ENCODE data around the gene FABP3.

The FABP3 gene

DNA sequence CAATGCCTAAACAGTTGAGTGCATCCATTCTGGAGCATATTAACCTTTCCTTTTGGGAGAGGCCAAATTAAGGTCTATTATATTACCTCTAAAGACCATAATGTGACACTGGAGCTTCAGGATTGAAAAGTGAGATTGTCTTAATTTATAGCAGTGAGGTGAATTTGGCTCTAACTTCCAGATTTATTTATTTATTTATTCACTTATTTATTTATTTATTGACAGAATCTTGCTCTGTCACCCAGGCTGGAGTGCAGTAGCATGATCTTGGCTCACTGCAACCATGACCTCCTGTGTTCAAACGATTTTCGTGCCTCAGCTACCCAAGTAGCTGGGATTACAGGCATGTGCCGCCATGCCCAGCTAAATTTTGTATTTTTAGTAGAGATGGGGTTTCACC lies 57.0 kb downstream of the FABP3 start:
- DNase-seq (ENCODE audit: low read depth in 2 of 2), result no peak
